Peyer's patch (tissue), 4 donors: ENCODE measurements around the gene ZEB1. TPM values are rescaled to one million over a fixed set of nuclear protein-coding genes. Genes with fewer than 3 reads are reported as not detected.

ENCODE experiments used
- DNase-seq, 3 donors: peaks; one replicate each; pipeline ENCODE4 v3.0.0-alpha.2; 2017 to 2019
- H3K27ac ChIP-seq, 4 donors: fragments of 200-600 bp; sonication (generic); one replicate each; pipeline ENCODE4 v1.5.1; 2016 to 2019
- H3K27me3 ChIP-seq, 2 donors: fragments of 200-600 bp; sonication (generic); one replicate each; pipeline ENCODE4 v1.5.1; 2019
- H3K36me3 ChIP-seq, 3 donors: fragments of 200-600 bp; sonication (generic); one replicate each; pipeline ENCODE4 v1.5.1; 2016 to 2019
- H3K4me1 ChIP-seq, 4 donors: fragments of 200-600 bp; sonication (generic); one replicate each; pipeline ENCODE4 v1.5.1; 2016 to 2019
- H3K4me3 ChIP-seq, 4 donors: fragments of 200-600 bp; sonication (generic); 1 replicate in 3 of 4; 2 replicates in 1 of 4; pipeline ENCODE4 v1.5.1; 2016 to 2019; ENCODE audit warnings: mild to moderate bottlenecking in 1 of 4
- H3K9me3 ChIP-seq, 4 donors: fragments of 200-600 bp; sonication (generic); one replicate each; pipeline ENCODE4 v1.5.1; 2016 to 2019; ENCODE audit warnings: mild to moderate bottlenecking in 1 of 4
- POLR2A ChIP-seq, 2 donors: fragments of 450-650 bp; IDR thresholded peaks; one replicate each; pipeline ENCODE4 v1.5.1; 2017; ENCODE audit warnings: antibody characterized with exemption in 2 of 2, mild to moderate bottlenecking in 2 of 2, moderate library complexity in 2 of 2
- total RNA-seq, 4 donors: library from RNA; depleted of rRNA; stranded (reverse); fragments of >200 nt; gene quantifications; one replicate each; pipeline ENCODE4 v1.1.0, GENCODE V29; 2016
- TF ChIP-seq, protein P1 (sequence below), 6 experiments: fragments of 450-650 bp in 4 of 6; fragments of 200-600 bp in 2 of 6; sonication (generic) in 1 of 6; IDR thresholded peaks; one replicate each; pipeline ENCODE4 v1.5.1; 2017 to 2019; ENCODE audit warnings: antibody characterized with exemption in 6 of 6, mild to moderate bottlenecking in 3 of 6, moderate library complexity in 1 of 6

The ZEB1 gene
- total RNA-seq, 4 donors from 2014 or later, result 6.1 to 75.9 (median 16.8) TPM

GRCh38 chr10:31515819-31516402, 196.9 kb downstream of the ZEB1 start:
- DNase-seq, result no peak
- TF ChIP-seq, protein P1, sequence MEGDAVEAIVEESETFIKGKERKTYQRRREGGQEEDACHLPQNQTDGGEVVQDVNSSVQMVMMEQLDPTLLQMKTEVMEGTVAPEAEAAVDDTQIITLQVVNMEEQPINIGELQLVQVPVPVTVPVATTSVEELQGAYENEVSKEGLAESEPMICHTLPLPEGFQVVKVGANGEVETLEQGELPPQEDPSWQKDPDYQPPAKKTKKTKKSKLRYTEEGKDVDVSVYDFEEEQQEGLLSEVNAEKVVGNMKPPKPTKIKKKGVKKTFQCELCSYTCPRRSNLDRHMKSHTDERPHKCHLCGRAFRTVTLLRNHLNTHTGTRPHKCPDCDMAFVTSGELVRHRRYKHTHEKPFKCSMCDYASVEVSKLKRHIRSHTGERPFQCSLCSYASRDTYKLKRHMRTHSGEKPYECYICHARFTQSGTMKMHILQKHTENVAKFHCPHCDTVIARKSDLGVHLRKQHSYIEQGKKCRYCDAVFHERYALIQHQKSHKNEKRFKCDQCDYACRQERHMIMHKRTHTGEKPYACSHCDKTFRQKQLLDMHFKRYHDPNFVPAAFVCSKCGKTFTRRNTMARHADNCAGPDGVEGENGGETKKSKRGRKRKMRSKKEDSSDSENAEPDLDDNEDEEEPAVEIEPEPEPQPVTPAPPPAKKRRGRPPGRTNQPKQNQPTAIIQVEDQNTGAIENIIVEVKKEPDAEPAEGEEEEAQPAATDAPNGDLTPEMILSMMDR (IDR thresholded peaks at IDR 0.05), result no peak
- no peak for TF ChIP-seq POLR2A (IDR thresholded peaks at IDR 0.05)
- H3K4me1 ChIP-seq, result no peaks in the 10 kb centered on the region
- H3K27ac ChIP-seq, result no peak overlapping the region
- H3K36me3 ChIP-seq, result peaks cover 0 to 15% (median 0%) of the 10 kb centered on the region in 3 donors
- H3K27me3 ChIP-seq, result no peaks in the 10 kb centered on the region
- no peaks in the 10 kb centered on the region for H3K9me3 ChIP-seq
- no peak overlapping the region for H3K4me3 ChIP-seq

DNA sequence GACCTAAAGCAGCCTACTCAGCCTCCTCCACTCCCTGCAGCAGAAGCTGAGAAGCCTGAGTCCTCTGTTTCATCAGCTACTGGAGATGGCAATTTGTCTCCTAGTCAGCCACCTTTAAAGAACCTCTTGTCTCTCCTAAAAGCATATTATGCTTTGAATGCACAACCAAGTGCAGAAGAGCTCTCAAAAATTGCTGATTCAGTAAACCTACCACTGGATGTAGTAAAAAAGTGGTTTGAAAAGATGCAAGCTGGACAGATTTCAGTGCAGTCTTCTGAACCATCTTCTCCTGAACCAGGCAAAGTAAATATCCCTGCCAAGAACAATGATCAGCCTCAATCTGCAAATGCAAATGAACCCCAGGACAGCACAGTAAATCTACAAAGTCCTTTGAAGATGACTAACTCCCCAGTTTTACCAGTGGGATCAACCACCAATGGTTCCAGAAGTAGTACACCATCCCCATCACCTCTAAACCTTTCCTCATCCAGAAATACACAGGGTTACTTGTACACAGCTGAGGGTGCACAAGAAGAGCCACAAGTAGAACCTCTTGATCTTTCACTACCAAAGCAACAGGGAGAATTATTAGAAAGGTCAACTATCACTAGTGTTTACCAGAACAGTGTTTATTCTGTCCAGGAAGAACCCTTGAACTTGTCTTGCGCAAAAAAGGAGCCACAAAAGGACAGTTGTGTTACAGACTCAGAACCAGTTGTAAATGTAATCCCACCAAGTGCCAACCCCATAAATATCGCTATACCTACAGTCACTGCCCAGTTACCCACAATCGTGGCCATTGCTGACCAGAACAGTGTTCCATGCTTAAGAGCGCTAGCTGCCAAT, 202.2 kb downstream of the ZEB1 start:
- TF ChIP-seq, protein P1 (IDR thresholded peaks at IDR 0.05), result no peak
- TF ChIP-seq POLR2A (IDR thresholded peaks at IDR 0.05), result no peak

DNA sequence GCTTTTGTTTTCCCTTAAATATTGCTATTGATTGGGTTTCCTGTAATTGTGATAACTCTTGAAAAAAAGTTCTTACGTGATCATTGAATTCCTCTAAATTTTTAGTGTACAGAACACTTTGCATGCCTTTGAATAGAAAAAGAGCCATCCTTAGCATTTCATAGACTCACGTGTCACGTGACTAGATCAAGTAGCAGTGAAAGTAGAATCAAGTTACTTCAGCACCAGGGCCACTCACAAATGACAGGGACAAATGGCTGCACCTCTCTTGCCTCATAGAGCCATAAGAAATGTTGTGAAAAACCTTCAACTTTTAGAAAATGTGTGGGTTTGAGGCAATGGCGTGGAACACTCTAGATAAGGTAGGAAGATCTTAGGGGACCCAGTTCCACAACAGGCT, 203.8 kb downstream of the ZEB1 start:
- no peak overlapping the region for H3K27ac ChIP-seq
- peaks cover 0 to 8% (median 0%) of the 10 kb centered on the region in 3 donors for H3K36me3 ChIP-seq
- no peaks in the 10 kb centered on the region for H3K9me3 ChIP-seq
- no peak for TF ChIP-seq POLR2A (IDR thresholded peaks at IDR 0.05)
- TF ChIP-seq, protein P1 (IDR thresholded peaks at IDR 0.05), result no peak
- DNase-seq, result no peak
- no peak overlapping the region for H3K4me3 ChIP-seq
- no peaks in the 10 kb centered on the region for H3K4me1 ChIP-seq
- H3K27me3 ChIP-seq, result no peaks in the 10 kb centered on the region

More for the DNA sequence above, 202.2 kb downstream of the ZEB1 start:
- H3K9me3 ChIP-seq, result no peaks in the 10 kb centered on the region
- H3K4me1 ChIP-seq, result no peaks in the 10 kb centered on the region
- H3K27me3 ChIP-seq, result no peaks in the 10 kb centered on the region
- peaks cover 0 to 8% (median 0%) of the 10 kb centered on the region in 3 donors for H3K36me3 ChIP-seq
- no peak overlapping the region for H3K4me3 ChIP-seq
- no peak for DNase-seq
- no peak overlapping the region for H3K27ac ChIP-seq

- H3K9me3 ChIP-seq, result no peaks in the 10 kb centered on the region
- no peak overlapping the region for H3K27ac ChIP-seq
- peaks cover 0 to 8% (median 0%) of the 10 kb centered on the region in 3 donors for H3K36me3 ChIP-seq
- DNase-seq, result no peak
- H3K27me3 ChIP-seq, result no peaks in the 10 kb centered on the region
- H3K4me1 ChIP-seq, result no peaks in the 10 kb centered on the region
- H3K4me3 ChIP-seq, result no peak overlapping the region
- TF ChIP-seq, protein P1 (IDR thresholded peaks at IDR 0.05), result no peak
- no peak for TF ChIP-seq POLR2A (IDR thresholded peaks at IDR 0.05)
These were observed 205.4 kb downstream of the ZEB1 start for GRCh38 chr10:31524460-31524859.

DNA sequence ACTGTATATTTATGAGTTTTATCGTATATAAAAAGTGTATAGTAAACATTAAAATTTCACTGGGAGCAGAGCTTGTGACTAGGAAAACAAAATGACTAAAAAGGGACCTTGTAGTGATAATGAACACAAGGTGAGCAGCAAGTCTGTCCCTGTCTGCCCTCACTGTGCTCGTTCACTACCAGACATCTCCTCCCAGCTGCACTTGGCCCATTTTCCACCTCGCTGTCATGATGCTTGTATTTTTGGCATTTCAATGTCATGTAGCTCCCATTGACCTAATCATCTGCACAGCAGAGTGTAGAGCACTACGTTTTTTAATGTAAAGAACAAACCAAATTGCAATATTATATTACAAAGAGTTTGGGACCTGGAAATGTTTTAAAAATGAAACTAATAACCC, 207.2 kb downstream of the ZEB1 start:
- H3K27ac ChIP-seq, result no peak overlapping the region
- H3K9me3 ChIP-seq, result no peaks in the 10 kb centered on the region
- H3K4me1 ChIP-seq, result no peaks in the 10 kb centered on the region
- H3K27me3 ChIP-seq, result no peaks in the 10 kb centered on the region
- no peak for DNase-seq
- no peak for TF ChIP-seq POLR2A (IDR thresholded peaks at IDR 0.05)
- TF ChIP-seq, protein P1 (IDR thresholded peaks at IDR 0.05), result no peak
- no peaks in the 10 kb centered on the region for H3K36me3 ChIP-seq
- H3K4me3 ChIP-seq, result no peak overlapping the region
